Liver (tissue), 2 donors: ENCODE data around the gene DIDO1.

ENCODE experiments used
- TF ChIP-seq, protein P1 (sequence below): fragments of 150-350 bp; IDR thresholded peaks from 2 replicates; pipeline ENCODE4 v1.5.1; 2017; ENCODE audit warnings: improper control_type of control experiment, low read depth, low read length; ENCODE audit not compliant: missing input control
- TF ChIP-seq, protein P2 (sequence below): IDR thresholded peaks from 2 replicates; pipeline ENCODE4 v1.6.1; 2016; ENCODE audit warnings: antibody characterized with exemption
- TF ChIP-seq, protein P3 (sequence below): IDR thresholded peaks from 2 replicates; pipeline ENCODE4 v1.6.1; 2016; ENCODE audit warnings: antibody characterized with exemption, mild to moderate bottlenecking
- donor health status: healthy.

DNA sequence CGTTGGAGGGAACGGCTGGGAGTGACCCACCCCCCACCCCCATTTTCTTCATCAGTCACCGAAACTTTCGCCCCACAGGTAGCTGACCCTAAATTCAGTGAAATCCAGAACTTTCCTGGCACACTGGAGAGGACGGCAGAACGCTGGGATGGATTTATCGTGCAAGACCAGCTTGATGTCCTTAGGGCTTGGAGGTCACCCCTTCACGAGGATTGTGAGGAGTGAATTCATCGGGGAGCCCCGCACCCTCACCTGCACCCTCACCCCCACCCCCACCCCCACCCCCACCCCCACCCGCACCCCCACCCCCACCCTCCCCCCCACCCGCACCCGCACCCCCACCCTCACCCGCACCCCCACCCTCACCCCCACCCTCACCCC lies 51.4 kb downstream of the DIDO1 start:
- TF ChIP-seq, protein P1, sequence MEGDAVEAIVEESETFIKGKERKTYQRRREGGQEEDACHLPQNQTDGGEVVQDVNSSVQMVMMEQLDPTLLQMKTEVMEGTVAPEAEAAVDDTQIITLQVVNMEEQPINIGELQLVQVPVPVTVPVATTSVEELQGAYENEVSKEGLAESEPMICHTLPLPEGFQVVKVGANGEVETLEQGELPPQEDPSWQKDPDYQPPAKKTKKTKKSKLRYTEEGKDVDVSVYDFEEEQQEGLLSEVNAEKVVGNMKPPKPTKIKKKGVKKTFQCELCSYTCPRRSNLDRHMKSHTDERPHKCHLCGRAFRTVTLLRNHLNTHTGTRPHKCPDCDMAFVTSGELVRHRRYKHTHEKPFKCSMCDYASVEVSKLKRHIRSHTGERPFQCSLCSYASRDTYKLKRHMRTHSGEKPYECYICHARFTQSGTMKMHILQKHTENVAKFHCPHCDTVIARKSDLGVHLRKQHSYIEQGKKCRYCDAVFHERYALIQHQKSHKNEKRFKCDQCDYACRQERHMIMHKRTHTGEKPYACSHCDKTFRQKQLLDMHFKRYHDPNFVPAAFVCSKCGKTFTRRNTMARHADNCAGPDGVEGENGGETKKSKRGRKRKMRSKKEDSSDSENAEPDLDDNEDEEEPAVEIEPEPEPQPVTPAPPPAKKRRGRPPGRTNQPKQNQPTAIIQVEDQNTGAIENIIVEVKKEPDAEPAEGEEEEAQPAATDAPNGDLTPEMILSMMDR = no peak
- TF ChIP-seq, protein P2, sequence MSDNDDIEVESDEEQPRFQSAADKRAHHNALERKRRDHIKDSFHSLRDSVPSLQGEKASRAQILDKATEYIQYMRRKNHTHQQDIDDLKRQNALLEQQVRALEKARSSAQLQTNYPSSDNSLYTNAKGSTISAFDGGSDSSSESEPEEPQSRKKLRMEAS = no peak
- TF ChIP-seq, protein P3, sequence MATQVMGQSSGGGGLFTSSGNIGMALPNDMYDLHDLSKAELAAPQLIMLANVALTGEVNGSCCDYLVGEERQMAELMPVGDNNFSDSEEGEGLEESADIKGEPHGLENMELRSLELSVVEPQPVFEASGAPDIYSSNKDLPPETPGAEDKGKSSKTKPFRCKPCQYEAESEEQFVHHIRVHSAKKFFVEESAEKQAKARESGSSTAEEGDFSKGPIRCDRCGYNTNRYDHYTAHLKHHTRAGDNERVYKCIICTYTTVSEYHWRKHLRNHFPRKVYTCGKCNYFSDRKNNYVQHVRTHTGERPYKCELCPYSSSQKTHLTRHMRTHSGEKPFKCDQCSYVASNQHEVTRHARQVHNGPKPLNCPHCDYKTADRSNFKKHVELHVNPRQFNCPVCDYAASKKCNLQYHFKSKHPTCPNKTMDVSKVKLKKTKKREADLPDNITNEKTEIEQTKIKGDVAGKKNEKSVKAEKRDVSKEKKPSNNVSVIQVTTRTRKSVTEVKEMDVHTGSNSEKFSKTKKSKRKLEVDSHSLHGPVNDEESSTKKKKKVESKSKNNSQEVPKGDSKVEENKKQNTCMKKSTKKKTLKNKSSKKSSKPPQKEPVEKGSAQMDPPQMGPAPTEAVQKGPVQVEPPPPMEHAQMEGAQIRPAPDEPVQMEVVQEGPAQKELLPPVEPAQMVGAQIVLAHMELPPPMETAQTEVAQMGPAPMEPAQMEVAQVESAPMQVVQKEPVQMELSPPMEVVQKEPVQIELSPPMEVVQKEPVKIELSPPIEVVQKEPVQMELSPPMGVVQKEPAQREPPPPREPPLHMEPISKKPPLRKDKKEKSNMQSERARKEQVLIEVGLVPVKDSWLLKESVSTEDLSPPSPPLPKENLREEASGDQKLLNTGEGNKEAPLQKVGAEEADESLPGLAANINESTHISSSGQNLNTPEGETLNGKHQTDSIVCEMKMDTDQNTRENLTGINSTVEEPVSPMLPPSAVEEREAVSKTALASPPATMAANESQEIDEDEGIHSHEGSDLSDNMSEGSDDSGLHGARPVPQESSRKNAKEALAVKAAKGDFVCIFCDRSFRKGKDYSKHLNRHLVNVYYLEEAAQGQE = no peak
